ENCODE measurements around the gene NBL1.
"Not testable (repeated sequence)": the region's sequence is repeated elsewhere in the genome, so short reads cannot be mapped to it uniquely, and the experiment has no call there.

The NBL1 gene

DNA sequence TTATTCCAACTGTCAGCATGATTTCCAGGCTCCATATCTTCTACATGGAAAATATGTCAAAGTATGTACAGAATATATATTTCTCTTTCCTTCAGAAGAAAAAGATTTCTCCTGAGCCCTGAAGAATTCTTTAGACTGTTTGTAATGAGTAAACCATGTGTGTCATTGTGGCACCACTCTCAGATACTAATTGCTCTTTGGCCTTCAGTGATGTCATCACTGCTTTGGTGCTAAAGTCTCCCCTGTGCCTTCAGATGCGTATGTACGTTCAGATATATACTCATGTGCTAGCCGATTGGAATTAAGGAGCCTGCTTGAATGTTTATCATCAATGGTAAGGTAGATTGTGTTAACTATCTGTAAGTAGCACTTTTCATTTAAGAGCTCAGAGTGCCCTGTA, 20.6 kb upstream of the NBL1 start:
- DNase-seq: no peak

DNA sequence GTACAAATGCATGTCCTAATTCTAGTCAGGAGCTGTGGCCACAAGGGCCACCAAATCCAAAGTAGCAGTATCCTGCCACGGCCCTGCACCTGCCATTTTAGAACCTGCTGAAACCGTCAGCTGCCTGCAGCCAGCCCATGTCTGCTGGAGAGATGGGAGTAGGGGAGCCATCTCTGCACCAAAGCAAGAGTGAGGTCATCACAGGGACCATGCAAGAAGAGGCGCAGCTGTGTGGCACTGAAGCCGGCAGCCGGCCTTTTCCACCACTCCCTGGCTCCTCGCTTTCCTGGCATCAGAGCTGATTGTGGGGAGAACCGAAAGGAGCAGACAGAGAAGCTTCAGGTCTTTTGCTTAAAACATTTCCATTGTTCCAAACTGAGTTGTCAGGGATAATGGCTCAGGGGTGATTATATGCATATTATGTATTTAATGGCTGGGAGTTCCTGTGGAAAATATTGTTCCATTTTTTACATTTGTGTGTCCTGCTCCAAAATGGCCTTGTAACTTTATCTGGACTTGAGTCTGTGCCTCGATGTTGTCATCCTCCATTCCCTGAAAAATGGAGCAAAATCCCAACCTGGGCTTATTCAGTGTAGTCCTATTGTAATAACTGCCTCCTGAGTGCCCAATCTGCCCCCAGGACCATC, 18.7 kb upstream of the NBL1 start:
- DNase-seq: no peak

DNA sequence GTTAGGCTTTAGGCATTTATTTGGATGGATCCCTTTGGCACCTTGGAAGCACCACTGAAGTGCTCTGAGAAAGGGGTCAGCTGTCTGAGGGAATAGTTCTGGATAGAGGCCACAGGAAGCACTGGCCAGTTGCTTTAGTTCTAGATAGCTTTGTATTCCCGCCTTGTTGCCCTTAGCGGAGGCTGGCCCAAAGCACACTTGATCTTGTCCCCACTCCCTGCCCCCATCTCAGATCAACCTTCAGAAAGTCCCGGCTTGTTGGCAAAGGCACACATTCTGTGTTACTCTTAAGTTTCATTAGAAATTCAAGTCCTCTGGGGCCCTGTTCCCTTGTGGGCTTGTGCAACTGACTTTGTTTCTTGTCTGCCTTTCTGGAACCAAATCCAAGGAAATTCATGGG, 15.2 kb upstream of the NBL1 start:
- DNase-seq: no peak

DNA sequence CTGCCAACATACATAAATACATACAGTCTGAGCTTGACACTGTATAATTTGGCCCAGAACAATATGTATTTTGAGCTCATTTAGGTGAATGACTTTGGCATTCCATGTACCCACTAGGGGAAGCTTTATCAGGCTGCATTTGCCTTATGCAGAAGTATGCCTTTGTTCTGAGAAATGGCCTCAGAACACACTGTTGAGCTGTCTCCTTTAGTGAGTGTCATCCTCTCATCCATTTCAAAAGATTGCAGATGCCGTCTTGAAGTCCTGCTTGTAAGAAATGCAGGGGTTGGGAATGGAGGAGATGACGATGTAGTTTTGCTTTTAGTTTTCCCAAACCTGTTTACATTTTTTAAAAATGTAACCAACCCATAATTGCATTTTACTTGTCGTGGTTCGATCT, 14.8 kb upstream of the NBL1 start:
- no peak for DNase-seq

DNA sequence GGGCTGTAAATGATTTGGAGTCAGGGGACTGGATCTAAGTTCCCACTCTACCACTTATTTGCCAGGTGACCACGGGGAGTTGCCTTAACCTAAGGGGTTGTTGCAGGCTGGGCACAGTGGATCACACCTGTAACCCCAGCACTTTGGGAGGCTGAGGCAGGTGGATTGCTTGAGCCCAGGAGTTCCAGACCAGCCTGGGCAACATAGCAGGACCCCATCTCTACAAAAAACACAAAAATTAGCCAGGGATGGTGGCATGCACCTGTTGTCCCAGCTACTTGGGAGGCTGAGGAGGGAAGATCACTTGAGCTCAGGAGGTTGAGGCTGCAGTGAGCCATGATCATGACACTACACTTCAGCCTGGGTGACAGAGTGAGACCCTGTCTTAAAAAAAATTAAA, 13.9 kb upstream of the NBL1 start:
- DNase-seq: not testable (repeated sequence)

DNA sequence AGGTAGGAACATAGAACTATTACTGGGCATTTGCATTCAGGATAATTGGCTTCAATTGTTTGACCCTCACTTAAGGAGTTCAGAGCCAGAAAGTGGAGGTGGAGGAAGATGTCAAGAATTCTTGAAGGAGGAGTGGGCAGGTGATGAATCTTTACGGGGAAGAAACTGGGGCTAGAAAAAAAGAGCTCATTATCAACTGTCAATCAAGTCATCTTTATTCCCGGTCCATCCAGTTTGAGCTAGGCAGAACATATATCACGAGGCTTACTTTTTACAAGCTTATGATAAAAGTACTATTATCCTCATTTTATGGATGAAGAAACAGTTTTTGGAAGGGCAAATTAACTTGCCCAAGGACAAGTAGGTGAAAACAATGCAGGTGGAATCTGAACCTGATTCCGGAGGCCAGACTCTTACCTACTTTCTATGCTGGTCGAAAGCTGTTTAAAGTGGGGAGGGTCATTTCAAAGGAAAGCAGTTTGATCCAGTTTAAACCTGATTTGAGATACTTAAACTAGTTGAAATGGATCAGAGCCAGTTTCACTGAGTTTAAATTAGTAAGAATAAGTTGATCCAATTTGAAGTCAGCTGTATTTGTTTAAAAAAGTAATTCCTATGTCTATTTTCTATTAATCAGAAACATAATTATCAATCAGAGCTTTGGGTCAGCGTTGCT, 13.3 kb upstream of the NBL1 start:
- DNase-seq: no peak

DNA sequence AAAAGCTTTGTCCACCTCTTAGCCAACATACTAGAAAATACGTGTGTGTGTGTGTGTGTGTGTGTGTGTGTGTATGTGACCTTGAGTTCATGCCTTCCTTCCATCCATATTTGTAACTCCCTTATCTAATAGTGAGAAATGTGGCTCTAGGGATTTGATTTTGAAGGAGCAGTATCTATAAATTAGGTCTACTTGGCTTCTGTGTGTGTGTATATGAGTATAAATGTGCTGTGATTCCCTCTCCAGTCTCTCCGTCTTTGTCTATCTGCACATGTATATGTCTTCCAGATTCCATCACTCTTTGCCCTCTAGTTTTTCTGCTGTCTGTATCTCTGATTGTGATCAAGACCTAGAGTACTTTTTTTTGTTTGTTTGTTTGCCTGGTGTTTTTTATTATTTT, 11.9 kb upstream of the NBL1 start:
- no peak for DNase-seq

DNA sequence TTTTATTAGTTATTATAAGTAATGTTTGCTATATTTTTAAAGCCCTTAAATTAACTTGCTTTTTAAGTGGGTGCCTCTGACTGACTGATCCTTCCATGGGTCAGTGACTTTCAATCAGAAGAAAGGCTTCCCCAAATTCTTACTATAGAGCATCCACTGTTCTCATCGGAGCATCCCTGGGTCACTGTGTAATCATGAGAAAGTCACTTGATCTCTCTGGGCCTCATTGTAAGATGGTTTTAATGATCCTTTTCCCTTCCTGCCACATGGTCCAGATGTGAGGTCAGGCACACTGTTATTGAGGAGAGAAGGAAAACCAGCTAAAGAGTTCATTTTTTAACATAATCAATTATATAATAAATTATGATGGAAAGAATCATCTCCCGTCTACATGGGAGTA, 11.0 kb upstream of the NBL1 start:
- DNase-seq: no peak

DNA sequence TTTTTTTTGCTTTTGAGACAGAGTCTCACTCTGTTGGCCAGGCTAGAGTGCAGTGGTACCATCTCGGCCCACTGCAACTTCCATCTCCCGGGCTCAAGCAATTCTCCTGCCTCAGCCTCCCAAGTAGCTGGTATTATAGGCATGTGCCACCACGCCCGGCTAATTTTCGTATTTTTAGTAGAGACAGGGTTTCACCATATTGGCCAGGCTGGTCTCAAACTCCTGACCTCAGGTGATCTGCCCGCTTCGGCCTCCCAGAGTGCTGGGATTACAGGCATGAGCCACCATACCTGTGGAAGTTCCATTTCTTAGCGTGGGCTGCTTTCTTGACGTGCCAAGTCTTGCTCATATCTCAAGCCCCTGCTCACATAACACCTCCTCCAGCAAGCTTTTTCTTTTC, 9.0 kb upstream of the NBL1 start:
- not testable (repeated sequence) for DNase-seq

DNA sequence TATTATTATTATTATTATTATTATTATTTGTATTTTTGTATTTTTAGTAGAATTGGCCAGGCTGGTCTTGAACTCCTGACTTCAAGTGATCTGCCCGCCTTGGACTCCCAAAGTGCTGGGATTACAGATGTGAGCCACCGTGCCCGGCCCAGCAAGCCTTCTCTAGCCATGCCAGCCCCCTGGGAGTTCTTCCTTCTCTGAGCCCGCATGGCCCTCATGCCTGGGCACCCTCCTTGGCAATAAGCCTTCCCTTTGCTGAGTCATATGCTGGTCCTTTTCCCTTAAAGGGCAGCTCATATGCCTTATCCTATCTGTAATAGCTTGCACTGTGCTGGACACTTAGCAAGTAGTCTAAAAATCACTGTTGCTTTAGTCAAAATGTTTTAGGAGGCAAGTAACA, 8.5 kb upstream of the NBL1 start:
- no peak for DNase-seq

DNA sequence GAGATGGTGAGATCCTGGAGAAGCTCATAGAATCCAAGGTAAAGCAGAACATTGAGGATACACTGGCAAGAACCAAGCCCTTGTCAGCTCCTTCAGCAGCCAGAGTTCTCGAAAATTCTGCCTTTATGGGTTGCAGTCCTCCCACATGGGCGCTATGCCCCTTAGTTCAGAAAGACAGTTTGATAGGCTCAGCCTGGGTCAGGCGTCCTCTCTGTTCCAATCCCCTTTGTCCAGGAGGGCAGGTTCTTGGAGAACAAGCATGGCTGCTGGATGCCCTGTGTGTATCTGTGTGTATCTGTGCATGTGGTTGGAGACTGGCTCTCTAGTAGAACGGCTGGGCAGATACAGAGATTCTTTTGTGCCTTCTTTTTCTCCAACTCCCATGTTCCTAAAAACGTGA, 8.0 kb upstream of the NBL1 start:
- DNase-seq: no peak

DNA sequence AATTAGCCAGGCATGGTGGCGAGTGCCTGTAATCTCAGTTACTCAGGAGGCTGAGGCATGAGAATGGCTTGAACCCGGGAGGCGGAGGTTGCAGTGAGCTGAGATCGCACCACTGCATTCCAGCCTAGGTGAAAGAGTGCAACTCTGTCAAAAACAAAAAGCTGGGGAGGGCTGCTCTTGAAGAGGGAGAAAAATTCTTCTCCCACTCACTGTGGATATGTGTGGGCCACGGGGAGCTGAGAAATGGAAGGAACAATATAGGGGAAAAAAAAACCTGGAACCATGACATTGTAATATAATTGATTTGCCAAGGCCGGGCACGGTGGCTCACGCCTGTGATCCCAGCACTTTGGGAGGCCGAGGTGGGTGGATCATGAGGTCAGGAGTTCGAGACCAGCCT, 7.4 kb upstream of the NBL1 start:
- not testable (repeated sequence) for DNase-seq

DNA sequence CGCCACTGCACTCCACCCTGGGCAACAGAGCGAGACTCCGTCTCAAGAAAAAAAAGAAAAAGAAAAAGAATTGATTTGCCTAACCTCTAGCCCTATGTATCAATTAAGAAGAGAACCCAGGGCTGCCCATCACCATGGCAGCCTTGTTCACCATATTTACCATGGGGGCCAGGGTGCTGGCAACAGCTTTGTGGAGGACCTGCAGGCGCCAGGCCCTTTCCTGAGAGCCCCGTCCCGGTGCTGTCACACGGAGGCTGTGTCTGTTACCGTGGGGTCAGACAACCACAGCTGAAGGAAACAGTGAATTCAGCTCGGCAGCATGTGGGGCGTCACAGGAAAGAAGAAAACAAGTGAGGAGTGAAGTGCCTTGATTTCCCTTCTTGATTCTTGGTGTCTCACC, 6.5 kb upstream of the NBL1 start:
- no peak for DNase-seq

DNA sequence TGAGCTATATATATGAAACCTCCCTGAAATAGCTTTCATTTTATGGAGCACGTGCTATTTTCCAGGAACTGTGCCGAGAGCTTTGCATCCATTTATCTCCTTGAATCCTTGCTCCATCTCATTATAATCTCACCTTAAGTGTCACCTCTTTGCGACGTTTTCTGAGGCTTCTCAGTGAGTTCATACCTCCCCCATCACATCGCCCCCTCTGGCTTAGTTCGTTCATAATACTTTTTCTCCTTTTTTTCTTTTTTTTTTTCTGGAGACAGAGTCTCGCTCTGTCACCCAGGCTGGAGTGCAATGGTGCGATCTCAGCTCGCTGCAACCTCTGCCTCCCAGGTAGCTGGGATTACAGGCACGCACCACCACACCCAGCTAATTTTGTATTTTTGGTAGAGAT, 4.9 kb upstream of the NBL1 start:
- not testable (repeated sequence) for DNase-seq

DNA sequence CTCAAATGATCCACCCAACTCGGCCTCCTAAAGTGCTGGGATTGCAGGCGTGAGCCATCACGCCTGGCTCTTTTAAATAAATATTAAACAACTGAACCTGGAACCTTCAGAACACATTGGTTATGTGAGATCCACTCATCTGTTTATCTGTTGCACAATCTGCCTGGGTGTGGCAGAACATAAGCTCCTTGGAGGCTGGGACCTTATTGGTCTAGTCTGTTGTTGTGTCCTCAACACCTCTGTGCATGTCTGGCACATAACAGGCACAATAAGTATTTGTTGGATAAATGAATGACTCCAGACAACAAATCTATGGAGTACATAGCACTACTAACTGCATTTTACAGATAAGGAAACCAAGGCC, 4.1 kb upstream of the NBL1 start:
- DNase-seq: no peak

DNA sequence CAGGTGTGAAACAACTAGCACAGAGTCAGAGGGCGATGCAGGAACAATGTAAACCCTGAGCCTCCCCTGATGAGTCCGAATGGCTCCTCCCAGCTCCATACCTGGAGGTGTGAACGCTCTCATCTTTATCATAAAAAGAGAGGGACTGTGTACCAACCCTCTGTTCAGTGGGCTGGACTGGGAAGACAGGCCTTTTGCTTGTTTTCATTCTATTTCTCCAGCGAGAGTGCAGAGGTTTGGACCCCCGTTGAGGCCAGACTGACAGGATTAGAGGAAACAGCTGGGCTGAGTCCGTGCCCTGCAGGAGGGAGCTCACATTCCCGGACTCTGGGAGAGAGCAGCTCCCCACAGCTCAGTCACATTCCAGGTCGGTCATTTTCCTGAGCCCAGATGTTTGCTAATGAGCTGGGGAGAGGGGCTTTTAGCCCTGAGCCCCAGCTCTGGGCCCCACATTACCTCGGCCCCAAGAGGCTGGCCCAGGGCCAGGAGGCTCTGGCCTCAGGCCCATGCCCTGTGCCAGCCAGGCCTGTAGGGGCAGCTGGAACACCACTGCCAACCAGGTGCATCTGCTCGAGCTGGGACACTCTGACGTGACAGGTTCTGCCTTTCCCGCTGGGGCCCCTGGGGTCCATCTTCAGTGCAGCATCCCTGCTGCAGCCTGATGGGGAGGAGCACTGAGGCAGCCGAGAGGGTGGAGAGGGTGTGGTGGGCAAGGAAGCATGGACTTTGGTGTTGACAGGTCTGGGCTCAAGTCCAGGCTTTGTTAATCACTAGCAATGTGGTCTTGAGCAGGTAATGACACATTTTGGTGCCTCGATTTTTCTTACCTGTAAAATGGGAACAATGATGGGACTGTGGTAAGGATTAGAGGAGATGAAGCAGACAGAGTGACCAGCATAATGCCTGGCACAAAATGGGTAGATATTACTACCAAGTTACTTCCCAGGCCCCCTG, 3.5 kb upstream of the NBL1 start:
- DNase-seq: no peak

DNA sequence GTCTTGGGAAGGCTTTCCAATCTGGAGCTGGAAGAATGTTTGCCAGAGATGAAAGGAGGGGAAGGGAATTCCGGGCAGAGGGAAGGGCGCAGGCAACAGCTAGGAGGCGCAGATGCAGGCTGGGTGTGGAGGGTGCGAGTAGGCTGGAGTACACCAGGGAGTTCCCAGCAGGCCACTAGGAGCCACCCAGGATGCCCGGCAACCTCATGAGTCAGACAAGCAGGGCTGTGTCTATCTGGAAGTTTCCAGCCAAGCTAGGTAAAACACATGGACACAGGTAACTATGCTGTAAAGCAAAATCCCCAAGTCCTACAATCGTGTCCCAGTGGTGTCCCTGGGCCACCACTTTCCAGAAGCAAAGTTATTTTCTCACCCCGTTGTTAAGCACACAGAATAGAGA, 990 bp upstream of the NBL1 start:
- DNase-seq: no peak

DNA sequence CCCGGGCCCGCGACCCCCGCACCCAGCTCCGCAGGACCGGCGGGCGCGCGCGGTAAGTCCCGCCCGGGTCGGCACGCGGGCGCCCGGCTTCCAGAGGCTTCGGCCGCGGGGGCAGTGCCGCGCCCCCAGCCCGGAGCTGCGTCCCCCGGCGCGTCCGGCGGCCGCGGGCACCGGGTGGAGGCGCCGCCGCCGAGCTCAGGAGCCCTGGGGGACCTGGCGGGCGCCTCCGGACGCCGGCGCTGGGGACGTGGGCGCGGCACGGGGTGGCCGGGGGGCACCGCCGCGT, 227 bp downstream of the NBL1 start:
- DNase-seq: no peak

DNA sequence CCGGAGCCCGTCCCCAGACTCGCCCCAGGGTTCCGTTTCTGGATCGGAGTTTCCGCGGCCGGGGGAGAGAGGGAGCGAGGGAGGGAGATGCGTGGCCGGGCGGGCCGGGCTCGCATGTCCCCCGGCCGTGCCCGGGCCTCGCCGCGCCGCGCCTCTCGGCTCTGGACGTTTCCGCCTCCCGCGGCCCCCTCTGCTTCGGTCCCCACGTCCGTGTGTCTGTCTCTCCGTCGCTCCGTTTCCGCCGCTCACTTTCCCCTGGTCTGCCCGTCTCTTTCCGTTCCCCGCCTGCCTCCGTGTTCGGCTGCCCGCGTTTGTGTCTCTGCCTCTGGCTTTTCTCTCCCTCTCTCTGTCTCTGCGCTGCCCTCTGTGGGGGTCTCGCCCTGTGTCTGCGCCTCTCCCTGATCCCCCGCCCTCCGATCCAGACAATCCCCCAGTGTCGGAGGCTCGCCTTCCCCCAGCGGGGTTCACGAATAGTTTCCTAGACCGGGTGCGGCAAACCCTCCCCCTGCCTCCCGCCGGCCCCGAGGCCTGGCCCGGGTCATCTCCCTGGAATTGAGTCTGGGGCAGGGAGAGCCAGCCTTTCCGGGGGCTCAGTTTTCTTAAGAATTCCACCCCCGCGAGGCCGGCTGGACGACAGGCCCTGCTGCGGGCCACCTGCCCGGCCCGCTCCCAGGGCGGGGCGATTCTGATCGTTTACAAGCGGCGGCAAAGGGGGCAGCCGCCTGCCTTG, 735 bp downstream of the NBL1 start:
- DNase-seq: no peak

DNA sequence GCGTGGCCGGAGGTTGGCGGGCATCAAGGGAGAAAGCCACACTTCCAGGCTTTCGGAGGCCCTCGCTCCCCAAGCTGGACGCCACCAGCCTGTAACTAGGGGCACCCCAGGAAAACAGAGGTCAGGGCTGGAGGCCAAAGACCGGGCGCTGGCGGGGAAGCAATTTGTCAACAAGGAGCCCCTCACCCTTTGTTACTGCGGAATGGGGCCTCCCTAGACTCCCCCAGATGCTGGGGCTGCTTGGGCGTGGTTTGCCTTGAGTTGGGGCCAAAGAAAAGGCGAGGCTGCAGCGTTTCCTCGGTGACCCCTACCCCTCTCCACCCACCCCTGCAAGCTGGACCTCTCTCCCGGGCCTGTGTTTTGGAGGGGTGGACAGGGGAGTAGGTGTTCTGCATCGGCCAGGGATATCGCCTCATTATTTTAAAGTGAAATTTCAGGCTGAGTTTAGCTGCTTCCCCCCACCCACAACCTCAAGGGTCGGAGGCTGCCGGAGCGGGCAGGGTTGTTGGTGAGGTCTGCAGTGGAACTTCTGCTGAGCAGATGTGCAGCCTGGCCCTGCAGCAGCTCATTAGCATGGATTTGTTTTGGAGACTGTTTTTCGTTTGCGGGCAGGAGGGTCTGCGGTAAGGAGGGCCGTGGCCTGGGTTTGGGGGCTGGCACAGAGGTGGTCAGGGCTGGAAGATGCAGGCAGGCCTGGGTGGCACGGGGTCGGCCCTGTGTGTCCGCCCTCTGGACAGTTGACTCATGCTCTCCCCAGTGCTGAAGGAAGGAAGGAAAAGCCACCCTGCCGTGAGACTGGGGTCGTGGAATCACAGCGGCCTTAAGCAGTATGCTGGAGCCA, 1.5 kb downstream of the NBL1 start:
- no peak for DNase-seq

DNA sequence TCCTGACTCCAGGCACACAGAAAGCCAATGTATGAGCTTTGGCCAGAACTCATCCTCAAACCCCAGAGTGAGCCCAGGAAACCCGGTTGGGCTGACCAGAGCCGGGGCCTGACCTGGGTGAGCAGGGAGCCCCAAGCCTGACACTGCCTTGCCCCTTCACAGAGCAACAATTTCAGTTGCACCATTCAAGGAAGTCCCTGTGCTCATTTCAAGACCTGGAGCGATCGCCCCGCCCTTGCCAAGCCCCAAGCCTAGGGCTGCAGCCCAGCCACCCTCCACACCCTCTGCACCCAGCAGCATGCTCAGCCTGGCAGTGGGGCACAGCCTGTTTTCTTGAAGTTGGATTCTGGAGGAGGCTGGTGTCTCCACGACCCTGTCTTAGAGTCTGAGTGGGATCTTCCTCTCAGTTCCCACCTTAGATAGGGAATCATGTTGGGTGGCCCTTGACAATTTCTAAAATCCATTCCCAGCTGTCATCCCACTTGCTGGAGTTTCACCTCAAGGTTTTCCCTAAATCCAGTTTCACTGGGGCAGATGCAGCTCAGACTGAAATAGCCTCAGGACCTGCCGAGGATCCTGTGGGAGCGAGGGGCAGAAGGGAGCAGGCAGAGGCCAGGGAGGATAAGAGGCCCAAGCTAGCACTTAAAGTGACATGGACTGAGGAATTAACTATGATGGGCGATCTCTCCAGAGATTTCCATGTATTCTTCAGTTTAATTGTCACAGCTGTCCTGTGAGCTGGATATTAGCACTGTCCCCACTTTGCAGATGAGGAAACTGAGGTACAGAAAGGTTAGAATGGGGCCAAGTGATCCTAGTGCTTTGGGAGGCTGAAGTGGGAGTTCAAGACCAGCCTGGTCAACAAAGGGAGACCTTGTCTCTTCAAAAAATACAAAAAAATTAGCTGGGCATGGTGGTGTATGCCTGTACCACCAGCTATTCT, 2.5 kb downstream of the NBL1 start:
- DNase-seq: peak; percentile 25 to 29
